SK-MEL-5 (cell line): ENCODE data around the gene KLKB1. TPM values are rescaled to one million over a fixed set of nuclear protein-coding genes. Genes with fewer than 3 reads are reported as not detected.
"Not testable (repeated sequence)": the region's sequence is repeated elsewhere in the genome, so short reads cannot be mapped to it uniquely, and the experiment has no call there.

Experiments used
- DNase-seq: peaks from one replicate; pipeline ENCODE4 v3.0.0-alpha.2; 2016; ENCODE audit warnings: low read depth, low spot score
- in situ Hi-C: cut with HindIII; loops from 2 replicates; pipeline ENCODE4 v1.10.0; 2016; ENCODE audit warnings: low sequenced_read_pairs, high pct_unique_total_duplicates, low pct_unique_long_range_greater_than_20kb
- total RNA-seq: library from RNA; depleted of rRNA; stranded (reverse); fragments of >200 nt; shearing (Covaris generic); gene quantifications from 2 replicates; pipeline ENCODE4 v1.2.3, GENCODE V29; 2014

KLKB1 gene
- total RNA-seq, 1 experiment from 2014 or later = not detected

DNA sequence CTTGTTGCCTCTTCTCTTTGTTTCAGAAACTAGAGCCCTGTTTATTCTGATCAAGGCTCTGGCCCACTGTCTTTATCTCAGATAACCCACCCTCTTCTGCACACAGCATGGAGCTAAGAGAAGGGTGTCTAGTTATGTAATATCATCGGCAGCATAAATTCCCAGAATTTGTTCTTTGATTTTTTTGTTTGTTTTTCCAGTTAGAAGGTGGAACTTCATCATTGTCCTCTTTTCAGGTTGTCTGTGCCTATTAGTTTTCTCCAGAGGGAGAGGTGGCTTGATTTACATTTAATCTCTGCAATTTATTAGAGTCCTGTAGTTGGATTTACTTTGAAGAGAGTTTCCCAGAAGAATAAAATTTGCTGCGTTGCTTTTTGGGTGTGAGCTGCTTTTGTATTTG, 23.5 kb downstream of the KLKB1 start:
- DNase-seq = no peak
- in situ Hi-C loops = no loop called here

DNA sequence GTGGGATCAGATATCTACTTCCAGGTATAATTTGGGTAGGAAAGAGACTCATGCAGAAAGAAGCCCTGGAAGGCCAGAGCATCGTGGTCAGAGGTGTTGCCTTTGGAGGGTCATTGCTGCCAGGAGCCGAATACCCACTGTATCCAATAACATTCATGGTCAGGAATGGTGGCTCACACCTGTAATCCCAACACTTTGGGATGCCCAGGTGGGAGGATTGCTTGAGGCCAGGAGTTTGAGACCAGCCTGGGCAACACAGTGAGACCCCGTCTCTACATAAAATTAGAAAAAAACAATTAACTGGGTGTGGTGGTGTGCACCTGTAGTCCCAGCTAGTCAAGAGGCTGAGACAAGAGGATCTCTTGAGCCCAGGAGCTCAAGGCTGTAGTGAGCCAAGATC, 27.8 kb downstream of the KLKB1 start:
- DNase-seq = no peak
- in situ Hi-C loops = no loop called here

DNA sequence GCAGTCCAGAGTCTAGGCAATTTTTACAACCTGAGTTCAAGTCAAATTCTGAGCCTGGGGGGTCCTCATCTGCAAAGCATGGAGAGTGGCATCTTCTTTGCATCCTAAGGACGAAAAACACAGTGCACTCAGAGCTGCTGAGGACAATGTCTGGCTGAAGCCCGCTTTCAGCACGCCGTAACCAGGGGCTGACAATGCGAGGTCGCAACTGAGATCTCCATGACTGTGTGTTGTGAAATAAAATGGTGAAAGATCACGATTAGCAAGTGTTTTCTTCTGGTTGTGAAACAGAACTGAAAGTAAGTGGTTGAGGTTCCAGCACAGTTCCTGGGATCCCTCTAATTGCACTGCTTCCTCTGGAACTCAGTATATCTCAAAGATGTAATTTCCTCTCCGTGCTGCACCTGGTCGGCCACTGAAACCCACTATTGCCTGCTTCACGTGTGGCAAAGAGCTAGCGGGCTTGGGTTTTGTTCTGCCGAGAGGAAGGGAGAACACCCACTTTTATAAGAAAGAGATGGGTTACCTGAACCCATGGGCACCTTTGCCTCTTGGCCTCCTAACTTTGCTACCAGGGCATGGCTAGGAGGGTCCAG, 31.0 kb downstream of the KLKB1 start:
- no peak for DNase-seq
- in situ Hi-C loops = no loop called here

DNA sequence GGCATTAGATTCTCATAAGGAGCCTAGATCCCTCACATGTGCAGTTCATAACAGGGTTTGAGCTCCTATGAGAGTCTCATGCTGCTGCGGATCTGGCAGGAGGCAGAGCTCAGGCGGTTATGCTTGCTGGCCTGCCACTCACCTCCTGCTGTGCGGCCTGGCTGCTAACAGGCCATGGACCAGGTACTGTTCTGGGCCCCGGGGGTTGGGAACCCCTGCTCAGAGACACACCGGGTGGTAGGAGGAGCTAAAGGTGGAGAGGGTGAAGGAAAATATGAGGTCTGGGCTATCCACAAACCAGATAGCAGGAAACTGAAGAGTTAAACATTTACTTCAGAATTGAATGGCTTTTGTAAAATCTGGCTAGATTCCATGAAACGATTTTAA, 32.8 kb downstream of the KLKB1 start:
- in situ Hi-C loops = no loop called here

GRCh38 chr4:186260504-186261448, 33.5 kb downstream of the KLKB1 start:
- in situ Hi-C loops = no loop called here
- no peak for DNase-seq

More for the DNA sequence above, 32.8 kb downstream of the KLKB1 start:
- DNase-seq = no peak

- no peak for DNase-seq
- in situ Hi-C loops = no loop called here
Observed at GRCh38 chr4:186264660-186265059, 37.4 kb downstream of the KLKB1 start.

DNA sequence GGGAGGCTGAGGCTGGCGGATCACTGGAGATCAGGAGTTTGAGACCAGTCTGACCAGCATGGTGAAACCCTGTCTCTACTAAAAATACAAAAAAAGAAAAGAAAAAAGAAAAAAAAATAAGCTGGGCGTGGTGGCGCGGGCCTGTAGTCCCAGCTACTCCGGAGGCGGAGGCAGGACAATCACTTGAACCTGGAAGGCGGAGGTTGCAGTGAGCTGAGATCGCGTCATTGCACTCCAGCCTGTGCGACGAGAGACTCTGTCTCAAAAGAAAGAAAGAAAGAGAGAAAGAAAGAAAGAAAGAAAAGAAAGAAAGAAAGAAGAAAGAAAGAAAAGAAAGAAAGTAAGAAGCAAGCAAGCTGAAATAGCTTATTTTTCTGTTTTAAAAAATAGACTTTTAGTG, 37.9 kb downstream of the KLKB1 start:
- in situ Hi-C loops, DNase-seq: not testable (repeated sequence)

DNA sequence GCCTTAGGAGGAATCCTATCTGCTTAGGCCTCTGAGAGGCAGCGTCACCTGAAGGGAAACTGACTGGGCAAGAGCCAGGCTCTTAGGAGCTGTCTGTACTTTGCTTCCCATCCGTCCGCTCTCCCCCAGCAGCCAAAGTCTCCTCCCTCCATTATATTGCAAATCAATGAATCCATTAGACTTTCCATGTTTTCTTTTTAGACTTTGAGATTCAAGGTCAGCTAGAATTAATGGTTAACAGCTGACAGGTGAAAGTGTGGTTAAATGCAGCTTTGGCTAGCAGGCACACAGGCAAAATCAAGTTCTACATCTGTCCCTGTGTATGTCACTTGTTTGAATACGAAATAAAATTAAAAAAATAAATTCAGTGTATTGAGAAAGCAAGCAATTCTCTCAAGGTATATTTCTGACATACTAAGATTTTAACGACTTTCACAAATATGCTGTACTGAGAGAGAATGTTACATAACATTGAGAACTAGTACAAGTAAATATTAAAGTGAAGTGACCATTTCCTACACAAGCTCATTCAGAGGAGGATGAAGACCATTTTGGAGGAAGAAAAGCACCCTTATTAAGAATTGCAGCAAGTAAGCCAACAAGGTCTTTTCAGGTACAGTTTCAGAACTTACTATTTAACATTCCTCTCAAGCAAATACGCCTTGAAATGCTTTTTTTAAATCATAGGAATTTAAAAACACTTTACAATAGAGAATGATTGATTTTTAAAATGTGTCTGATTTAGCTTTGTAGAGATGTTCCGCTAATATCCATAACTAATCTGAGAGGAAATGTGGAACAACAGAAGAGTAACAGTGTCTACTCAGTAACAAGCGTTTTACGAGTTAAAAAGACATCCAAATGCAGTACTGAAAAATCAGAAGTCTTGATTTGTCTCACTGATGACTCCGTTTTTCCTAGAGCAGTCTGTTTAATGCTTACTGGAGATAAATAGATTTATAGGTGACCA, 38.7 kb downstream of the KLKB1 start, which contains the start of gene F11:
Gene F11 (plus strand): TSS at position 507 of the 970 bp plus-strand sequence. CDS start 948 bp downstream, outside the sequence.
- no peak for DNase-seq
- in situ Hi-C loops = no loop called here

GRCh38 chr4:186266729-186267456, 39.6 kb downstream of the KLKB1 start:
- DNase-seq = no peak
- in situ Hi-C loops = no loop called here

- in situ Hi-C loops = no loop called here
- no peak for DNase-seq
Observed at GRCh38 chr4:186271081-186271678, 43.9 kb downstream of the KLKB1 start.

- DNase-seq = no peak
Observed at GRCh38 chr4:186272699-186273391, 45.5 kb downstream of the KLKB1 start.

DNA sequence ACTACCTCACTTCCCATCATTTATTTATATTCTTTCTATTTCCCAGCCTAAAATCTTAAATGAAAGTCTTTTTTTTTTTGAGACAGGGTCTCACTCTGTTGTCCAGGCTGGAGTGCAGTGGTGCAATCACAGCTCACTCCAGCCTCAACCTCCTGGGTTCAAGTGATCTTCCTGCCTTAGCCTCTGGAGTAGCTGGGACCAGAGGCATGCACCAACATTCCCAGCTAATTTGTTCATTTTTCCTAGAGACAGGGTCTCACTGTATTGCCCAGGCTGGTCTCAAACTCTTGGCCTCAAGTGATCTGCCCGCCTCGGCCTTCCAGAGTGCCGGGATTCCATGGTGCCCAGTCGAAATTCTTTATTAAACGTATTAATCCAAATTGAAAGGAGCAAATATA, 46.1 kb downstream of the KLKB1 start:
- in situ Hi-C loops, DNase-seq: not testable (repeated sequence)

More at GRCh38 chr4:186272699-186273391, 45.5 kb downstream of the KLKB1 start:
- in situ Hi-C loops = no loop called here

DNA sequence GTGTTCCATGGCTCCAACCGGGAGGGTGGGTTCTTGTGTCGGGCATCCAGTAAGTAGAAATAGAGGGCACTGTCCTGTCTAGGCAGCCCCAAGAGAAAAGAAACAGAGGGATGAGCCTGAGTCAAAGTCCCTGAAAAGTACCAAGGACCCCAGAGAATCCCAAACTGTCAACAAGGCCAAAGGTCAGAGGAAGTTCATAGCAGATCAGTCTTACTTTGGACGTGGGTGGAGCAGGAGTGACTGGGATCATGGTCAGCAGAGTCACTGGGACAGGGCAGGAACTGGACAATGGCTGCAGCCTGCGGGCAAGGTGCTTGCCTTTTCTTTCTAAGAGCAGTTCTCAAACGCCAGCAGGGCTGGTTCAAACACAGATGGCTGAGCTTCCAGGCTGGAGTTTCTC, 56.0 kb downstream of the KLKB1 start:
- in situ Hi-C loops = no loop called here
- DNase-seq = no peak

DNA sequence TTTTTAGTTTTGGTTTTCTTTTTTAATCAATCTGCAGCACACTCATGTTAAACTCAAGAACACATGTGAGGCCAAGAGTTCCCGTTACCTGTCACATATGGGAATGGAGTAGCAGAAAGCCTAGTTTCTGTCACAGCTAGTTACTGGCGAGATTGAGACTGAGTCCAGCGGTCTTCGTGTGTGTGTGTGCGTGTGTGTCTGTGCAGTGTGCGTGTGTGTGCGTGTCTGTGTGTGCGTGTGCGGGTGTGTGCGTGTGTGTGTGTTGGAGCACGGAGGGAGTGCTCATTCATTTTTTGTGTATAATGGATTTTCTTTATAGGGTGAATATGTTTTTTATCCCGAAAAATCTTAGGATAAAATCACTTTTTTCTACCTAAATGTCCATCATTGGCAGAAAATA, 57.8 kb downstream of the KLKB1 start:
- in situ Hi-C loops = no loop called here
- no peak for DNase-seq

GRCh38 chr4:186286581-186286980, 59.3 kb downstream of the KLKB1 start:
- DNase-seq = no peak

DNA sequence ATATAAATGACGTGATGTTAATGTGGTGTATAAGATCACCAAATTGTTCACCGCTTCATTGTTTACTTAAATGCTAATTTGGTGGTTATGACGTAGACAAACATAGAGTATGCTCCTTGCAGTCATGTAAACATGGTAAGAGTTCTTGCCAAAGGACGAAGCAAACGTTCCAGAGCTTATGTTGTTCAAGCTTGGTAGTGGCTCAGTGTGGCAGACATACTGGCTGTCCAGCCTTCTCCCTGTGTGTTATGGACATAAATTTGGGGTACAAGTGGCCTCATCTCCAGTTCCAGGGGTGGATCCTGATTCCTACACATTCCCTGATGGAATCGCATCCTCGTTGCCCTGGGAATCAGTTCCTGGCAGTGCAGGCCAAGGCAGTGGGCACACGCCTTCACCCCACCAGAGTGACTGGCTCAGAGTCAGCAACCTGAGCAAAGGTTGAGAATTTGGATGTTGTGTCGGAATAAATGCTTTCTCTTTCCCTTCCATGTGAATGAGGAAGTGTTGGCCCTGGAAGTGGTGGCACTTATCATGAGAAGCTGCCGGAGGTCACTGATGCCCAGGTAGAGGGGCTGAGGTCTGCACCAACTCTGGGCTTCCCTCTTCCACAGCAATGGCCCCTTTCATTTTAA, 64.1 kb downstream of the KLKB1 start:
- in situ Hi-C loops = no loop called here
- no peak for DNase-seq

More at GRCh38 chr4:186286581-186286980, 59.3 kb downstream of the KLKB1 start:
- in situ Hi-C loops = no loop called here
